Activated CD4-positive, alpha-beta memory T cell treated with anti-CD3 and anti-CD28 coated beads for 36 hours (primary cell): ENCODE measurements around the gene CD300H. TPM values are rescaled to one million over a fixed set of nuclear protein-coding genes. Genes with fewer than 3 reads are reported as not detected.
A peak's percentile ranks its signal among the peaks of the same experiment; 100 is the strongest.

Source experiments
- CTCF ChIA-PET: fragments of 350-600 bp; sonication (Branson Sonifier 250); formaldehyde crosslinking; loops from one replicate; lab custom pipeline; 2021; ENCODE audit warnings: antibody characterized with exemption, inconsistent platforms; lab: Charles Lee
- POLR2A ChIA-PET: fragments of 350-600 bp; sonication (Branson Sonifier 250); formaldehyde crosslinking; loops from one replicate; lab custom pipeline; 2021; ENCODE audit warnings: antibody characterized with exemption; lab: Charles Lee
- DNase-seq: peaks from one replicate; pipeline ENCODE4 v3.0.0-alpha.2; 2020
- H3K27ac Mint-ChIP-seq: one replicate; pipeline ENCODE4 v1.8.0; 2021; ENCODE audit warnings: mixed read lengths
- H3K27me3 Mint-ChIP-seq: one replicate; pipeline ENCODE4 v1.8.0; 2021; ENCODE audit warnings: mixed read lengths
- H3K36me3 Mint-ChIP-seq: one replicate; pipeline ENCODE4 v1.8.0; 2021; ENCODE audit warnings: mixed read lengths
- H3K4me1 Mint-ChIP-seq: one replicate; pipeline ENCODE4 v1.8.0; 2021; ENCODE audit warnings: low read depth, mixed read lengths
- H3K4me3 Mint-ChIP-seq: one replicate; pipeline ENCODE4 v1.8.0; 2021; ENCODE audit warnings: mild to moderate bottlenecking, mixed read lengths
- H3K9me3 Mint-ChIP-seq: one replicate; pipeline ENCODE4 v1.8.0; 2021; ENCODE audit warnings: mixed read lengths
- intact Hi-C: fragments of 100-400 bp; cut with micrococcal nuclease; formaldehyde crosslinking; loops from one replicate; pipeline ENCODE4 v1.15.1; 2023
- total RNA-seq, 2 experiments: library from RNA; stranded (reverse); gene quantifications; one replicate each; pipeline ENCODE4 v1.2.3, GENCODE V29; 2021

CD300H gene
- total RNA-seq, 2 experiments from 2014 or later = not detected

DNA sequence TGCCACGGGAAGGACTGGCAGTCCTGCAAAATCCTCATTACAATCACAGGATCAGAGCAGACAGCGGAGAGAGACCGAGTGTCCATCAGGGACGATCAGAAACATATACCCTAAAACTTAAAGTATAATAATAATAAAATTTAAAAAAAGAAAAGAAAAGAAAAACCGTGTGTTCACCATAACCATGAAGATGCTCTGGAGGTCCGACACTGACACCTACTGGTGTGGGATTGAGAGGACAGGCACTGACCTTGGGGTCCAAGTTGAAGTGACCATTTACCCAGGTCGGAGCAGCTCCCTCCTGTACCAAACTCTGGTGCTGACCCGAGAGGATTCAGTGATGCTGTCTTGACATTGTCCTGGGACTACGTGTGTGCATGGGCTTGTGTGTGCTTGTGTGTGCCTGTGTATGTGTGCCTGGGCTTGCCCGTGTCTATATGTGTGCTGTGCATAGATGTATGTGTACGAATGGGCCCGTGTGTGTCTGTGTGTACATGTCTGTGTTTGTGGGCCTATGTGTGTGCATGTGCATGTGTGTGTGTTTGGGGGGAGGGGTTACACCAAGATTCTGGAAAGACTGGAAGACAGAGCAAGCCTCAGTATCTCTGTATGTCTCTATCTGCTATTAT lies 34.7 kb upstream of the CD300H start:
- H3K9me3 Mint-ChIP-seq = no peaks in the 10 kb centered on the region
- H3K27me3 Mint-ChIP-seq = peaks cover 29% of the 10 kb centered on the region
- no peaks in the 10 kb centered on the region for H3K36me3 Mint-ChIP-seq
- peak; percentile 51 for DNase-seq
- no peak overlapping the region for H3K4me3 Mint-ChIP-seq
- intact Hi-C loops = no loop called here
- H3K4me1 Mint-ChIP-seq = peaks cover 3% of the 10 kb centered on the region
- no peak overlapping the region for H3K27ac Mint-ChIP-seq
- ChIA-PET CTCF (interaction anchor here (1.1 to 2.3 kb wide), 5 partner anchors 9 to 234 kb away, joined by 4 to 17 read pairs (median 4); partner anchors contain the start of gene GPR142), POLR2A (no interaction called here)

GRCh38 chr17:74599448-74599939 lies 32.2 kb upstream of the CD300H start:
- H3K9me3 Mint-ChIP-seq = no peaks in the 10 kb centered on the region
- H3K4me3 Mint-ChIP-seq = no peak overlapping the region
- H3K27me3 Mint-ChIP-seq = peaks cover 26% of the 10 kb centered on the region
- POLR2A ChIA-PET = interaction anchor here (0.6 to 0.7 kb wide), 2 partner anchors 72 to 248 kb away, joined by 3 to 4 read pairs; no protein-coding TSS in a partner anchor
- peaks cover 3% of the 10 kb centered on the region for H3K4me1 Mint-ChIP-seq
- DNase-seq = no peak
- H3K27ac Mint-ChIP-seq = no peak overlapping the region
- H3K36me3 Mint-ChIP-seq = no peaks in the 10 kb centered on the region
- CTCF ChIA-PET = interaction anchor here (1.6 kb wide), 1 partner anchor 34 kb away, joined by 4 read pairs; no protein-coding TSS in a partner anchor
- intact Hi-C loops = loop anchor here (5.0 kb wide), 1 partner anchor 222 kb away; no protein-coding TSS in a partner anchor

- Mint-ChIP-seq H3K4me3 (no peak overlapping the region), H3K36me3 (no peaks in the 10 kb centered on the region), H3K27ac (no peak overlapping the region), H3K9me3 (no peaks in the 10 kb centered on the region), H3K27me3 (peaks cover 26% of the 10 kb centered on the region), H3K4me1 (peaks cover 3% of the 10 kb centered on the region)
- intact Hi-C loops = loop anchor here (5.0 kb wide), 1 partner anchor 222 kb away; no protein-coding TSS in a partner anchor
- ChIA-PET CTCF (interaction anchor here (1.6 kb wide), 1 partner anchor 33 kb away, joined by 4 read pairs; no protein-coding TSS in a partner anchor), POLR2A (no interaction called here)
- DNase-seq = no peak
Observed at GRCh38 chr17:74599023-74599399, 31.7 kb upstream of the CD300H start.

GRCh38 chr17:74598346-74599022 lies 31.2 kb upstream of the CD300H start:
- DNase-seq = no peak
- Mint-ChIP-seq H3K36me3 (no peaks in the 10 kb centered on the region), H3K27me3 (peaks cover 26% of the 10 kb centered on the region), H3K4me3 (no peak overlapping the region), H3K9me3 (no peaks in the 10 kb centered on the region), H3K4me1 (peaks cover 3% of the 10 kb centered on the region), H3K27ac (no peak overlapping the region)
- intact Hi-C loops = loop anchor here (5.0 kb wide), 1 partner anchor 221 kb away; no protein-coding TSS in a partner anchor
- POLR2A ChIA-PET = no interaction called here
- CTCF ChIA-PET = interaction anchor here (1.6 kb wide), 1 partner anchor 33 kb away, joined by 4 read pairs; no protein-coding TSS in a partner anchor

DNA sequence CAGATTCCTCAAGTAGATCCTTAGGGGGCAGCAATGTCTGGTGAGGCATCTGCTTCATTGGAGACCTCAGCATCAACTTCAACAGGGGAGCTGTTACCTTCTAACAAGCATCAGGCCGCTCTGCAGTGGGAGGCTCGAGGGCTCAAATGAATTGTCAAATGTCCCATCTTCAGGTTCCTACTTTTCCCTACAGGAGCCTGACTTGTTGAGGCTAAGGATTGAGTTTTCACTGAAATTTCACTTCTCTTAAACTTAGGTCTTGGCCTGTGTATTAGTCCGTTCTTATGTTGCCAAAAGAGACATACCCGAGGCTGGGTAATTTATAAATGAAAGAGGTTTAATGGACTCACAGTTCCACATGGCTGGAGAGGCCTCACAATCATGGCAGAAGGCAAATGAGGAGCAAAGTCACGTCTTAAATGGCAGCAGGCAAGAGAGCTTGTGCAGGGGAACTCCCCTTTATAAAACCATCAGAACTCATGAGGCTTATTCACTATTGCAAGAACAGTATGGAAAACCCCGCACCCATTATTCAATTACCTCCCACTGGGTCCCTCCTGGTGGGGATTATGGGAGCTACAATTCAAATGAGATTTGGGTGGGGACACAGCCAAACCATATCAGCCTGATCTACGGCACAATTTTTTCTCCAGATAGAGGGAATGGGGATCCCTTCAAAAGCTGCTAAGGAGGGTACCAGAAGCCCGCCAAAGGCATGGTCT lies 29.9 kb upstream of the CD300H start:
- H3K36me3 Mint-ChIP-seq = no peaks in the 10 kb centered on the region
- no peak overlapping the region for H3K27ac Mint-ChIP-seq
- peaks cover 27% of the 10 kb centered on the region for H3K27me3 Mint-ChIP-seq
- H3K9me3 Mint-ChIP-seq = no peaks in the 10 kb centered on the region
- H3K4me1 Mint-ChIP-seq = peaks cover 10% of the 10 kb centered on the region
- intact Hi-C loops = loop anchor here (5.0 kb wide), 1 partner anchor 220 kb away; no protein-coding TSS in a partner anchor
- ChIA-PET POLR2A (no interaction called here), CTCF (interaction anchor here (0.7 kb wide), 2 partner anchors 104 to 218 kb away, joined by 3 read pairs; no protein-coding TSS in a partner anchor)
- no peak overlapping the region for H3K4me3 Mint-ChIP-seq
- DNase-seq = no peak

GRCh38 chr17:74595037-74595750 lies 27.9 kb upstream of the CD300H start:
- CTCF ChIA-PET = interaction anchor here (0.6 kb wide), 1 partner anchor 351 kb away, joined by 3 read pairs; no protein-coding TSS in a partner anchor
- no peak overlapping the region for H3K27ac Mint-ChIP-seq

GRCh38 chr17:74592087-74592990 lies 25.0 kb upstream of the CD300H start, which contains the start of gene CD300LD:
Gene CD300LD, minus strand, starts transcription at chr17:74592283. Its CDS starts 81 bp downstream, at chr17:74592202.
- H3K9me3 Mint-ChIP-seq = no peaks in the 10 kb centered on the region
- no peak within 1 kb of the TSS for H3K27ac Mint-ChIP-seq
- H3K27me3 Mint-ChIP-seq = peaks cover 21% of the 10 kb centered on the region
- H3K4me3 Mint-ChIP-seq = no peak within 1 kb of the TSS
- ChIA-PET CTCF (interaction anchor here (1.2 kb wide), 1 partner anchor 27 kb away, joined by 3 read pairs; no protein-coding TSS in a partner anchor), POLR2A (no interaction called here)
- no peak for DNase-seq
- intact Hi-C loops = no loop called here
- H3K4me1 Mint-ChIP-seq = peaks cover 13% of the 10 kb centered on the region
- H3K36me3 Mint-ChIP-seq = no peaks in the 10 kb centered on the region

More at GRCh38 chr17:74595037-74595750, 27.9 kb upstream of the CD300H start:
- intact Hi-C loops = loop anchor here (5.0 kb wide), 1 partner anchor 218 kb away; no protein-coding TSS in a partner anchor
- POLR2A ChIA-PET = no interaction called here
- H3K27me3 Mint-ChIP-seq = peaks cover 27% of the 10 kb centered on the region
- peaks cover 16% of the 10 kb centered on the region for H3K4me1 Mint-ChIP-seq
- H3K36me3 Mint-ChIP-seq = no peaks in the 10 kb centered on the region
- H3K9me3 Mint-ChIP-seq = no peaks in the 10 kb centered on the region
- no peak for DNase-seq
- H3K4me3 Mint-ChIP-seq = no peak overlapping the region

- ChIA-PET CTCF (interaction anchor here (1.2 kb wide), 1 partner anchor 26 kb away, joined by 3 read pairs; no protein-coding TSS in a partner anchor), POLR2A (no interaction called here)
- H3K27ac Mint-ChIP-seq = no peak overlapping the region
- H3K4me1 Mint-ChIP-seq = peaks cover 13% of the 10 kb centered on the region
- no peak overlapping the region for H3K4me3 Mint-ChIP-seq
- intact Hi-C loops = no loop called here
- H3K36me3 Mint-ChIP-seq = no peaks in the 10 kb centered on the region
- H3K9me3 Mint-ChIP-seq = no peaks in the 10 kb centered on the region
- no peak for DNase-seq
- peaks cover 21% of the 10 kb centered on the region for H3K27me3 Mint-ChIP-seq
Observed at GRCh38 chr17:74591503-74591902, 24.2 kb upstream of the CD300H start.

DNA sequence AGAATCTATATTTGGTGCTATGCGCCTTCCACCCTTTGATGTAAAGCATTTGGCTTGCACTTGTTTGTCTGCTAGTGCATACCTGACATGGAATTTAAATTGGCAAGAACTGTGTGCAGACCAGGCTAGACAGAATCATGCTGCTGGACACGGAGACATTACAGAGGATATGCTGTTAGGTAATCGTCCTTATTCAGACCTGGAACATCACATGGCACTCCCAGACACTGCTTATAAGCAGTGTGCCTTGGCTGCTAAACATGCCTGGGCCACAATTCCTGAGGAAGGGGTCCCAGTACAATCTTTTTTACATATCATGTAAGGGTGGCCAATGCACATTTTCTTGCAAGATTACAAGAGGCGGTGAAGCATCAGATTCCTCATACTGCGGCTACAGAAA lies 18.4 kb upstream of the CD300H start:
- CTCF ChIA-PET = no interaction called here
- H3K27ac Mint-ChIP-seq = no peak overlapping the region
- no peak for DNase-seq
- no peak overlapping the region for H3K4me3 Mint-ChIP-seq
- no peaks in the 10 kb centered on the region for H3K36me3 Mint-ChIP-seq
- intact Hi-C loops = no loop called here
- peaks cover 12% of the 10 kb centered on the region for H3K27me3 Mint-ChIP-seq
- peaks cover 8% of the 10 kb centered on the region for H3K9me3 Mint-ChIP-seq
- POLR2A ChIA-PET = no interaction called here
- H3K4me1 Mint-ChIP-seq = no peaks in the 10 kb centered on the region

- no peak overlapping the region for H3K4me3 Mint-ChIP-seq
- no peak overlapping the region for H3K27ac Mint-ChIP-seq
- DNase-seq = no peak
- POLR2A ChIA-PET = no interaction called here
- peaks cover 9% of the 10 kb centered on the region for H3K4me1 Mint-ChIP-seq
- peaks cover 8% of the 10 kb centered on the region for H3K27me3 Mint-ChIP-seq
- H3K36me3 Mint-ChIP-seq = no peaks in the 10 kb centered on the region
- CTCF ChIA-PET = no interaction called here
- peaks cover 8% of the 10 kb centered on the region for H3K9me3 Mint-ChIP-seq
- intact Hi-C loops = no loop called here
Observed at GRCh38 chr17:74584292-74585060, 17.2 kb upstream of the CD300H start.
